Left ventricle myocardium inferior (tissue), 1 donor: Measurements from ENCODE around the gene PTPRN2. TPM values are rescaled to one million over a fixed set of nuclear protein-coding genes. Genes with fewer than 3 reads are reported as not detected.

Source experiments
- DNase-seq: peaks from one replicate; pipeline ENCODE4 v3.0.0-alpha.2; 2020
- H3K27ac ChIP-seq: fragments of 200-600 bp; replicated peaks from 2 replicates; pipeline ENCODE4 v1.8.0; 2021
- H3K27me3 ChIP-seq: fragments of 200-600 bp; 2 replicates; pipeline ENCODE4 v1.8.0; 2021; ENCODE audit warnings: low read depth
- H3K36me3 ChIP-seq: fragments of 200-600 bp; 2 replicates; pipeline ENCODE4 v1.8.0; 2021
- H3K4me1 ChIP-seq: fragments of 200-600 bp; 2 replicates; pipeline ENCODE4 v1.8.0; 2021
- H3K4me3 ChIP-seq: fragments of 200-600 bp; 2 replicates; pipeline ENCODE4 v1.8.0; 2021; ENCODE audit warnings: mild to moderate bottlenecking, moderate library complexity
- H3K9me3 ChIP-seq: fragments of 200-600 bp; replicated peaks from 2 replicates; pipeline ENCODE4 v1.8.0; 2021
- CTCF ChIP-seq: fragments of 200-600 bp; IDR thresholded peaks from 2 replicates; pipeline ENCODE4 v1.8.0; 2021; ENCODE audit warnings: antibody characterized with exemption, mild to moderate bottlenecking, borderline replicate concordance
- intact Hi-C: fragments of 100-400 bp; cut with micrococcal nuclease; formaldehyde crosslinking; loops from one replicate; pipeline ENCODE4 v1.11.0; 2022
- total RNA-seq: library from RNA; stranded (reverse); fragmentation: NEBNext Ultra II Directional; extraction: Animal tissue kit (Norgen Biotek cat#: 25700); gene quantifications from one replicate; pipeline ENCODE4 v1.2.1, GENCODE V29; 2021
- donor health status: DM: no; HTN: yes; CAD: no; lungs with severe emphysema.

Gene PTPRN2
- total RNA-seq, 1 donor from 2014 or later, result 1.3 TPM

- H3K36me3 ChIP-seq, result no peaks in the 10 kb centered on the region
- peaks cover 22% of the 10 kb centered on the region for H3K27me3 ChIP-seq
- H3K9me3 ChIP-seq, result peaks cover 39% of the 10 kb centered on the region
- no peak for DNase-seq
- no peak for TF ChIP-seq CTCF
- H3K4me1 ChIP-seq, result no peaks in the 10 kb centered on the region
- H3K27ac ChIP-seq, result no peak overlapping the region
- no peak overlapping the region for H3K4me3 ChIP-seq
- intact Hi-C loops, result no loop called here
Observed at GRCh38 chr7:158228131-158228530, 359.5 kb downstream of the PTPRN2 start.

GRCh38 chr7:158227258-158227984, 360.2 kb downstream of the PTPRN2 start:
- intact Hi-C loops, result no loop called here
- no peak for TF ChIP-seq CTCF
- no peak for DNase-seq
- Histone ChIP-seq H3K4me1 (no peaks in the 10 kb centered on the region), H3K27ac (no peak overlapping the region), H3K36me3 (no peaks in the 10 kb centered on the region), H3K9me3 (peaks cover 33% of the 10 kb centered on the region), H3K27me3 (peaks cover 22% of the 10 kb centered on the region), H3K4me3 (no peak overlapping the region)

GRCh38 chr7:158216198-158216597, 371.4 kb downstream of the PTPRN2 start:
- no peak for DNase-seq
- no peak overlapping the region for H3K4me3 ChIP-seq
- peaks cover 60% of the 10 kb centered on the region for H3K9me3 ChIP-seq
- H3K27ac ChIP-seq, result no peak overlapping the region
- intact Hi-C loops, result no loop called here
- TF ChIP-seq CTCF, result no peak
- no peaks in the 10 kb centered on the region for H3K27me3 ChIP-seq
- H3K36me3 ChIP-seq, result no peaks in the 10 kb centered on the region
- no peaks in the 10 kb centered on the region for H3K4me1 ChIP-seq

- no peak for TF ChIP-seq CTCF
- no peaks in the 10 kb centered on the region for H3K36me3 ChIP-seq
- H3K27me3 ChIP-seq, result peaks cover 20% of the 10 kb centered on the region
- no peak for DNase-seq
- intact Hi-C loops, result no loop called here
- H3K9me3 ChIP-seq, result peaks cover 27% of the 10 kb centered on the region
- H3K27ac ChIP-seq, result no peak overlapping the region
- H3K4me1 ChIP-seq, result no peaks in the 10 kb centered on the region
- H3K4me3 ChIP-seq, result no peak overlapping the region
Observed at GRCh38 chr7:158209435-158209834, 378.2 kb downstream of the PTPRN2 start.

- H3K9me3 ChIP-seq, result peaks cover 21% of the 10 kb centered on the region
Observed at GRCh38 chr7:158206341-158206740, 381.3 kb downstream of the PTPRN2 start.

More at GRCh38 chr7:158206341-158206740, 381.3 kb downstream of the PTPRN2 start:
- H3K36me3 ChIP-seq, result no peaks in the 10 kb centered on the region
- DNase-seq, result no peak
- no peaks in the 10 kb centered on the region for H3K4me1 ChIP-seq
- TF ChIP-seq CTCF, result no peak
- peaks cover 51% of the 10 kb centered on the region for H3K27me3 ChIP-seq
- H3K27ac ChIP-seq, result no peak overlapping the region
- H3K4me3 ChIP-seq, result no peak overlapping the region
- intact Hi-C loops, result no loop called here
